Fibroblast of lung (primary cell): ENCODE measurements around the gene FCRLA. TPM values are rescaled to one million over a fixed set of nuclear protein-coding genes. Genes with fewer than 3 reads are reported as not detected.

Experiments
- DNase-seq, 2 donors: peaks; one replicate each; pipeline versions ENCODE4 v3.0.0 to v3.0.0-alpha.2; 2010; ENCODE audit warnings: low read depth in 2 of 2
- H2AFZ ChIP-seq: 2 replicates; pipeline ENCODE4 v1.5.1; 2012; ENCODE audit warnings: low read length, control low read depth, inconsistent platforms
- H3K27ac ChIP-seq: 2 replicates; pipeline ENCODE4 v1.5.1; 2011; ENCODE audit warnings: low read length, control low read depth; ENCODE audit not compliant: insufficient read depth
- H3K27me3 ChIP-seq: 2 replicates; pipeline ENCODE4 v1.5.1; 2011; ENCODE audit warnings: mild to moderate bottlenecking, low read length; ENCODE audit not compliant: control insufficient read depth, insufficient read depth
- H3K36me3 ChIP-seq: 2 replicates; pipeline ENCODE4 v1.5.1; 2011; ENCODE audit warnings: low read length; ENCODE audit not compliant: control insufficient read depth, insufficient read depth
- H3K4me1 ChIP-seq: 2 replicates; pipeline ENCODE4 v1.5.1; 2011; ENCODE audit warnings: low read length; ENCODE audit not compliant: control insufficient read depth, insufficient read depth; ENCODE audit errors: extremely low read depth
- H3K4me2 ChIP-seq: 2 replicates; pipeline ENCODE4 v1.5.1; 2011; ENCODE audit warnings: low read length, control low read depth; ENCODE audit not compliant: insufficient read depth; ENCODE audit errors: extremely low read depth
- H3K4me3 ChIP-seq, 4 experiments: fragments of 200-600 bp in 1 of 4; sonication (generic) in 1 of 4; replicated peaks in 1 of 4; 2 replicates each; pipeline ENCODE4 v1.5.1; 2011 to 2016; ENCODE audit warnings: low read length in 4 of 4, low read depth in 3 of 4, mild to moderate bottlenecking in 3 of 4, control low read depth in 2 of 4, inconsistent platforms in 1 of 4, mixed read lengths in 1 of 4; ENCODE audit not compliant: insufficient read depth in 1 of 4; ENCODE audit errors: control extremely low read depth in 1 of 4
- H3K79me2 ChIP-seq: 2 replicates; pipeline ENCODE4 v1.5.1; 2012; ENCODE audit warnings: mild to moderate bottlenecking, low read length, inconsistent platforms; ENCODE audit not compliant: control insufficient read depth, insufficient read depth
- H3K9ac ChIP-seq: 2 replicates; pipeline ENCODE4 v1.5.1; 2011; ENCODE audit warnings: mild to moderate bottlenecking, low read length, control low read depth; ENCODE audit not compliant: insufficient read depth
- H3K9me3 ChIP-seq: 2 replicates; pipeline ENCODE4 v1.5.1; 2012; ENCODE audit warnings: low read depth, low read length; ENCODE audit not compliant: control insufficient read depth, insufficient read depth
- H4K20me1 ChIP-seq: 2 replicates; pipeline ENCODE4 v1.5.1; 2011; ENCODE audit warnings: low read length; ENCODE audit not compliant: control insufficient read depth, insufficient read depth; ENCODE audit errors: extremely low read depth
- EZH2 ChIP-seq: IDR thresholded peaks from 2 replicates; pipeline ENCODE4 v1.5.1; 2012; ENCODE audit warnings: low read length, control low read depth, mild to moderate bottlenecking; ENCODE audit errors: missing control alignments
- polyA plus RNA-seq, 2 donors: library from polyadenylated mRNA; depleted of rRNA in 1 of 2; stranded (reverse) in 1 of 2; unstranded in 1 of 2; fragments of >200 nt; gene quantifications; 2 replicates each; pipeline ENCODE4 v1.2.1, GENCODE V29; 2011 to 2012; ENCODE audit warnings: missing spikeins in 1 of 2
- total RNA-seq: library from RNA; depleted of rRNA; stranded (reverse); fragments of >200 nt; gene quantifications from 2 replicates; pipeline ENCODE4 v1.2.1, GENCODE V29; 2014
- TF ChIP-seq, protein P1 (sequence below), 2 donors: IDR thresholded peaks in 1 of 2; conservative IDR thresholded peaks in 1 of 2; 1 replicate in 1 of 2; 2 replicates in 1 of 2; pipeline ENCODE4 v1.5.1; 2011 to 2012; ENCODE audit warnings: low read length in 2 of 2, control low read depth in 1 of 2, inconsistent platforms in 1 of 2, low read depth in 1 of 2, mild to moderate bottlenecking in 1 of 2

The FCRLA gene
- total and polyA plus RNA-seq, 2 donors (not counting 1 experiment from before 2014, with no cell fraction given): 0.17 to 0.56 TPM

DNA sequence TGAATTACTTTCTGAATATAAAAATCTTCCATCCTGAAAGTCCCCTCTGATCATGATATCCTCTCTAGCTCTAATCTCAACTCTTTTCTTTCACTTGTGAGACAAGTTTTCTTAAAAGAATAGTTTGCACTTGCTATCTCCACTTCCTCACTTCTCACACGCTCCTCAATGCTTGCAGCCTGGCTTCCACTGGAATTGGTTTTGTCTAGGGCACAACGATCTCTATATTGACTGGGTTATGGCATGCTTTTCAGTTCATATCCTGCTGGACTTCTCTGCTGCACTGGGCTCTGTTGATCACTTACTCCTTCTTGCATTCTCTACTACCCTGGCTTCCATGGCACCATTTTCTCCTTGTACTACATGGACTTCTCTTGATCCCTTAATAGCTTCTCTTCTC, 474 bp downstream of the FCRLA start:
- TF ChIP-seq, protein P1, sequence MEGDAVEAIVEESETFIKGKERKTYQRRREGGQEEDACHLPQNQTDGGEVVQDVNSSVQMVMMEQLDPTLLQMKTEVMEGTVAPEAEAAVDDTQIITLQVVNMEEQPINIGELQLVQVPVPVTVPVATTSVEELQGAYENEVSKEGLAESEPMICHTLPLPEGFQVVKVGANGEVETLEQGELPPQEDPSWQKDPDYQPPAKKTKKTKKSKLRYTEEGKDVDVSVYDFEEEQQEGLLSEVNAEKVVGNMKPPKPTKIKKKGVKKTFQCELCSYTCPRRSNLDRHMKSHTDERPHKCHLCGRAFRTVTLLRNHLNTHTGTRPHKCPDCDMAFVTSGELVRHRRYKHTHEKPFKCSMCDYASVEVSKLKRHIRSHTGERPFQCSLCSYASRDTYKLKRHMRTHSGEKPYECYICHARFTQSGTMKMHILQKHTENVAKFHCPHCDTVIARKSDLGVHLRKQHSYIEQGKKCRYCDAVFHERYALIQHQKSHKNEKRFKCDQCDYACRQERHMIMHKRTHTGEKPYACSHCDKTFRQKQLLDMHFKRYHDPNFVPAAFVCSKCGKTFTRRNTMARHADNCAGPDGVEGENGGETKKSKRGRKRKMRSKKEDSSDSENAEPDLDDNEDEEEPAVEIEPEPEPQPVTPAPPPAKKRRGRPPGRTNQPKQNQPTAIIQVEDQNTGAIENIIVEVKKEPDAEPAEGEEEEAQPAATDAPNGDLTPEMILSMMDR (conservative IDR thresholded peaks at IDR 0.05 in 1 of 2, IDR thresholded peaks at IDR 0.05 in 1 of 2; ENCODE audit: low read depth in 1 of 2, low read length in 2 of 2): no peak
- TF ChIP-seq EZH2: no peak
- H3K79me2 ChIP-seq: no peaks in the 10 kb centered on the region
- H4K20me1 ChIP-seq: no peaks in the 10 kb centered on the region
- no peak overlapping the region for H3K4me3 ChIP-seq
- DNase-seq: no peak
- H3K27ac ChIP-seq: no peak overlapping the region
- H2AFZ ChIP-seq: no peak overlapping the region
- peaks cover 7% of the 10 kb centered on the region for H3K4me1 ChIP-seq
- H3K9me3 ChIP-seq: no peaks in the 10 kb centered on the region
- no peaks in the 10 kb centered on the region for H3K36me3 ChIP-seq
- no peak overlapping the region for H3K4me2 ChIP-seq
- no peaks in the 10 kb centered on the region for H3K27me3 ChIP-seq
- no peak overlapping the region for H3K9ac ChIP-seq

DNA sequence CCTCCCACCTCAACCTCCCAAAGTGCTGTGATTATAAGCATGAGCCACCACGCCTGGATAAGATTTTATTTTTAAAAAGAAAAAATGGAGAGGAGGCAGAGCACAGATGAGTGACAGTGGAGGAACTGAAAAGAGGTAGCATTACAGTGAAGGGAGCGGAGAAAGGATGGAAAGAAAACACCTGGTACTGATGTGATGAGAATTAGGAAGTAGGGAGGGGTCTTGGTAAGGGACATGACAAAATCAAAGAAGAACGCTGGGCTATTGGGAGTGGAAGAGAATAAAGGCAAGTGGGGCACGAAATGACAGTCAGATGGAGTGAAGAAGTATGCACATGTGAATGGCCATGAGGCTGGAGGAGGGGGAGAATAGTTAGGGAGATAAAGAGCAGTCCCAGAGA, 2.3 kb downstream of the FCRLA start:
- no peak overlapping the region for H3K4me3 ChIP-seq
- peaks cover 7% of the 10 kb centered on the region for H3K4me1 ChIP-seq
- TF ChIP-seq, protein P1 (conservative IDR thresholded peaks at IDR 0.05 in 1 of 2, IDR thresholded peaks at IDR 0.05 in 1 of 2; ENCODE audit: low read depth in 1 of 2, low read length in 2 of 2): no peak
- no peak for TF ChIP-seq EZH2
- no peaks in the 10 kb centered on the region for H3K27me3 ChIP-seq
- no peak overlapping the region for H2AFZ ChIP-seq
- no peak for DNase-seq
- no peak overlapping the region for H3K27ac ChIP-seq
- H3K79me2 ChIP-seq: no peaks in the 10 kb centered on the region
- no peaks in the 10 kb centered on the region for H3K36me3 ChIP-seq
- H3K4me2 ChIP-seq: no peak overlapping the region
- no peaks in the 10 kb centered on the region for H3K9me3 ChIP-seq
- H4K20me1 ChIP-seq: no peaks in the 10 kb centered on the region
- no peak overlapping the region for H3K9ac ChIP-seq

DNA sequence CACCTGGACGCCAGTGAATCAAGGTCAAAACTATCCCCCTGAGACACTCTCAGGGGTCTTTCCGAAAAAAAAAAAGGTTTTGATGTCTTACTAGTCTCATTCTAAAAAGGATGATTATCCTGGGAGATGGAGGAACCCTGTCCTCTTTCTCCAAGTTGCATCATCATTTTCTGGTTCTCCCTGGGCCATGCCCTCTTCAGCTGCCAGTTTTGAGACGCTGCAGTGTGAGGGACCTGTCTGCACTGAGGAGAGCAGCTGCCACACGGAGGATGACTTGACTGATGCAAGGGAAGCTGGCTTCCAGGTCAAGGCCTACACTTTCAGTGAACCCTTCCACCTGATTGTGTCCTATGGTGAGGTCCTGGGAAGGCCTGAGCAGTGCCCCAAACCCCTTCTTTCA, 3.5 kb downstream of the FCRLA start:
- no peak overlapping the region for H3K27ac ChIP-seq

More for the DNA sequence above, 3.5 kb downstream of the FCRLA start:
- Histone ChIP-seq H3K4me2 (no peak overlapping the region), H3K36me3 (no peaks in the 10 kb centered on the region), H3K9me3 (no peaks in the 10 kb centered on the region), H3K4me1 (peaks cover 7% of the 10 kb centered on the region), H3K79me2 (no peaks in the 10 kb centered on the region), H3K27me3 (no peaks in the 10 kb centered on the region), H2AFZ (no peak overlapping the region), H3K9ac (no peak overlapping the region), H4K20me1 (no peaks in the 10 kb centered on the region), H3K4me3 (no peak overlapping the region)
- peak in 1 of 2 donors; percentile 15 for DNase-seq
- TF ChIP-seq, protein P1 (conservative IDR thresholded peaks at IDR 0.05 in 1 of 2, IDR thresholded peaks at IDR 0.05 in 1 of 2; ENCODE audit: low read depth in 1 of 2, low read length in 2 of 2): no peak
- TF ChIP-seq EZH2: no peak
